Dermis blood vessel endothelial cell (primary cell): Measurements from ENCODE around the gene GALNT18. TPM values are rescaled to one million over a fixed set of nuclear protein-coding genes. Genes with fewer than 3 reads are reported as not detected.

Experiments
- DNase-seq: peaks from one replicate; pipeline ENCODE4 v3.0.0; 2010
- total RNA-seq: library from RNA; depleted of rRNA; stranded (reverse); fragments of >200 nt; gene quantifications from 2 replicates; pipeline ENCODE4 v1.2.3, GENCODE V29; 2014

GALNT18 gene
- total RNA-seq, 1 donor from 2014 or later: 213 TPM

GRCh38 chr11:11426226-11426952 lies 195.4 kb downstream of the GALNT18 start:
- no peak for DNase-seq

GRCh38 chr11:11425806-11426205 lies 196.0 kb downstream of the GALNT18 start:
- no peak for DNase-seq

- no peak for DNase-seq
Measured at GRCh38 chr11:11424688-11425087, 197.1 kb downstream of the GALNT18 start.

- DNase-seq: no peak
Measured at GRCh38 chr11:11422411-11423128, 199.2 kb downstream of the GALNT18 start.

- no peak for DNase-seq
Measured at GRCh38 chr11:11421509-11421908, 200.3 kb downstream of the GALNT18 start.

- DNase-seq: no peak
Measured at GRCh38 chr11:11420899-11421285, 200.9 kb downstream of the GALNT18 start.

- DNase-seq: peak; percentile 91
Measured at GRCh38 chr11:11420191-11420898, 201.5 kb downstream of the GALNT18 start.

- no peak for DNase-seq
Measured at GRCh38 chr11:11419747-11420146, 202.1 kb downstream of the GALNT18 start.

GRCh38 chr11:11416917-11417316 lies 204.9 kb downstream of the GALNT18 start:
- DNase-seq: peak; percentile 31

- DNase-seq: no peak
Measured at GRCh38 chr11:11416502-11416901, 205.3 kb downstream of the GALNT18 start.

- no peak for DNase-seq
Measured at GRCh38 chr11:11415901-11416300, 205.9 kb downstream of the GALNT18 start.

GRCh38 chr11:11414996-11415395 lies 206.8 kb downstream of the GALNT18 start:
- DNase-seq: no peak

- no peak for DNase-seq
Measured at GRCh38 chr11:11413776-11414175, 208.0 kb downstream of the GALNT18 start.

- no peak for DNase-seq
Measured at GRCh38 chr11:11411401-11411985, 210.3 kb downstream of the GALNT18 start.

- DNase-seq: no peak
Measured at GRCh38 chr11:11409901-11410300, 211.9 kb downstream of the GALNT18 start.

GRCh38 chr11:11409224-11409623 lies 212.6 kb downstream of the GALNT18 start:
- DNase-seq: no peak

GRCh38 chr11:11408436-11409221 lies 213.2 kb downstream of the GALNT18 start:
- DNase-seq: no peak

- no peak for DNase-seq
Measured at GRCh38 chr11:11407763-11408084, 214.1 kb downstream of the GALNT18 start.

- no peak for DNase-seq
Measured at GRCh38 chr11:11407065-11407762, 214.6 kb downstream of the GALNT18 start.

- DNase-seq: no peak
Measured at GRCh38 chr11:11406652-11407051, 215.2 kb downstream of the GALNT18 start.

- DNase-seq: no peak
Measured at GRCh38 chr11:11403763-11404725, 217.8 kb downstream of the GALNT18 start.
